GM12874 (cell line): Measurements from ENCODE around the gene PRR33.

Experiments
- CTCF ChIP-seq: IDR thresholded peaks from 2 replicates; pipeline ENCODE4 v1.5.1; 2011; ENCODE audit warnings: low read depth, mild to moderate bottlenecking, control low read depth, low read length, moderate library complexity; ENCODE audit not compliant: insufficient read depth

PRR33 gene

GRCh38 chr11:1839204-1839923 is 52.3 kb downstream of the PRR33 start:
- no peak for TF ChIP-seq CTCF

DNA sequence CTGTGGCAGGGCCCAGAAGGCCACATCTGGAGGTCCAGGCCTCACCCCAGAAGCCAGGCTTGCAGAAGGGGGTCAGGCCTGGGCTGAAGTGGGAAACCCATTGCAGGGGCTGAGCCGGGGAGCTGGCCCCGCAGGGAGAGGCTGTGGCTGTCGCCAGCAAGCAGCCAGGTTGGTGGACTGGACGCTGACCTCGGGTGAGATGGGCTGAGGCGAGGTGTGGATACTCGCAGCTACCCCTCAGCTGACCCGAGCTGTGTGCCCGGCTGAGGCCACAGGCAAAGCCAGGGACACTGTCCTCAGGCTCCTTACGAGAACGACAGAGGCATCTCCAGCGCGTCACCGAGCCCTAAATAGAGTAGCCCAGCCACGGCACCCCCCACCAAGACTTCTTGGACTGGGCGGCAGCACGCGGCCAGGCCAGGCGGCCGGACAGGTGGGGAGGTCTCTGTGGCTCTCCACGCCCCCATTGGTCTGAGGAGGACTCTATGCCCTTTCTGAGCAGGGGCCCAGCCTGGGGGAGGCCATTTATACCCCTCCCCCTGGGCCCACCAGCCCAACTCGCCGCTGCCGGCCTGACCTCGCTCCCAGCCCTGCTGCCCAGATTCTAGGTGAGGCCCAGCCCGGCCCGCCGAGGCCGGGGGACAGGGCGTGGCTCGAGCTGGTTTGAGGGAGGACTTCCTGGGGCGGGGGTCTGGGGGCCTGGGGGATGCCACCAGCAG is 53.1 kb downstream of the PRR33 start, which contains the start of gene TNNI2:
Gene TNNI2 (plus strand): TSS at position 556 of the 719 bp plus-strand sequence. CDS start 716 bp downstream, outside the sequence.
- TF ChIP-seq CTCF: no peak
